ENCODE results near the gene FRMD7. TPM values are rescaled to one million over a fixed set of nuclear protein-coding genes. Genes with fewer than 3 reads are reported as not detected.

Gene FRMD7
- total and polyA plus RNA-seq, 7 donors = under 0.01 to 0.55 TPM; not detected in 5

DNA sequence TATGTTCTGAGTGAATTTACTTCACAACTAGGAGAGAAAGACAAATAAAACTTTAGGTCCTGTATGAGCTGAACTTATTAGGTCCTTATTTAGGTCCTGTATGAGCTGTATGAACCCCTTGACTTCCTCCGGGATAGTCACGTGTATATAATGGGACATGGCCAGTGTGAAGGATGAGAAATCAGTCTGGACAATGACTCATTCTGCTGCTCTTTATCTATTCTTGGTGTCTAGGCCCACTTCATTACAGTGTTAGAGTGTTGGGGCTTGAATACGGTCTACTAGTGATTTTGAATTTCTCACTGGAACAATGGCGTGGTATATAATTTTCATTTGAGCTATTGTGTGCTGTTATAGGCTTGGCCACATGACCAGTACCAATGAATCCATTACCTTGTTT is 82.9 kb downstream of the FRMD7 start:
- no peak for DNase-seq
- no peak overlapping the region for H3K27ac ChIP-seq
- TF ChIP-seq POLR2A (IDR thresholded peaks at IDR 0.05) = no peak
- no peak for TF ChIP-seq POLR2AphosphoS5 (IDR thresholded peaks at IDR 0.05)
- TF ChIP-seq, protein P1, sequence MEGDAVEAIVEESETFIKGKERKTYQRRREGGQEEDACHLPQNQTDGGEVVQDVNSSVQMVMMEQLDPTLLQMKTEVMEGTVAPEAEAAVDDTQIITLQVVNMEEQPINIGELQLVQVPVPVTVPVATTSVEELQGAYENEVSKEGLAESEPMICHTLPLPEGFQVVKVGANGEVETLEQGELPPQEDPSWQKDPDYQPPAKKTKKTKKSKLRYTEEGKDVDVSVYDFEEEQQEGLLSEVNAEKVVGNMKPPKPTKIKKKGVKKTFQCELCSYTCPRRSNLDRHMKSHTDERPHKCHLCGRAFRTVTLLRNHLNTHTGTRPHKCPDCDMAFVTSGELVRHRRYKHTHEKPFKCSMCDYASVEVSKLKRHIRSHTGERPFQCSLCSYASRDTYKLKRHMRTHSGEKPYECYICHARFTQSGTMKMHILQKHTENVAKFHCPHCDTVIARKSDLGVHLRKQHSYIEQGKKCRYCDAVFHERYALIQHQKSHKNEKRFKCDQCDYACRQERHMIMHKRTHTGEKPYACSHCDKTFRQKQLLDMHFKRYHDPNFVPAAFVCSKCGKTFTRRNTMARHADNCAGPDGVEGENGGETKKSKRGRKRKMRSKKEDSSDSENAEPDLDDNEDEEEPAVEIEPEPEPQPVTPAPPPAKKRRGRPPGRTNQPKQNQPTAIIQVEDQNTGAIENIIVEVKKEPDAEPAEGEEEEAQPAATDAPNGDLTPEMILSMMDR (IDR thresholded peaks at IDR 0.05) = no peak
- no peak for TF ChIP-seq EP300 (IDR thresholded peaks at IDR 0.05)
- no peaks in the 10 kb centered on the region for H3K27me3 ChIP-seq
- H3K9me3 ChIP-seq = no peaks in the 10 kb centered on the region
- intact Hi-C loops (cut with DNase I) = no loop called here
- H3K36me3 ChIP-seq = no peaks in the 10 kb centered on the region
- no peak overlapping the region for H3K4me3 ChIP-seq
- 91 to 94% methylated on average over 4 of the region's 4 CpGs for WGBS, 2 donors
- no peaks in the 10 kb centered on the region for H3K4me1 ChIP-seq

GRCh38 chrX:132043977-132044376 is 83.8 kb downstream of the FRMD7 start:
- Histone ChIP-seq H3K4me3 (no peak overlapping the region), H3K9me3 (no peaks in the 10 kb centered on the region), H3K27ac (no peak overlapping the region), H3K36me3 (no peaks in the 10 kb centered on the region), H3K4me1 (no peaks in the 10 kb centered on the region), H3K27me3 (no peaks in the 10 kb centered on the region)
- intact Hi-C loops (cut with DNase I) = no loop called here
- DNase-seq = no peak
- 90 to 95% methylated on average over 2 of the region's 2 CpGs for WGBS, 2 donors
- TF ChIP-seq, protein P1 (IDR thresholded peaks at IDR 0.05) = no peak
- TF ChIP-seq EP300 (IDR thresholded peaks at IDR 0.05) (no peak), POLR2A (IDR thresholded peaks at IDR 0.05) (no peak), POLR2AphosphoS5 (IDR thresholded peaks at IDR 0.05) (no peak)

- intact Hi-C loops (cut with DNase I) = no loop called here
- Histone ChIP-seq H3K4me3 (no peak overlapping the region), H3K4me1 (no peaks in the 10 kb centered on the region), H3K27me3 (no peaks in the 10 kb centered on the region), H3K9me3 (no peaks in the 10 kb centered on the region), H3K36me3 (no peaks in the 10 kb centered on the region), H3K27ac (no peak overlapping the region)
- DNase-seq = no peak
- TF ChIP-seq POLR2AphosphoS5 (IDR thresholded peaks at IDR 0.05) (no peak), EP300 (IDR thresholded peaks at IDR 0.05) (no peak), POLR2A (IDR thresholded peaks at IDR 0.05) (no peak)
- TF ChIP-seq, protein P1 (IDR thresholded peaks at IDR 0.05) = no peak
- 88 to 89% methylated on average over 4 of the region's 4 CpGs for WGBS, 2 donors
These were observed 86.8 kb downstream of the FRMD7 start for GRCh38 chrX:132041015-132041414.

GRCh38 chrX:132040066-132040465 is 87.8 kb downstream of the FRMD7 start:
- H3K4me3 ChIP-seq = no peak overlapping the region
- no peak overlapping the region for H3K27ac ChIP-seq
- H3K27me3 ChIP-seq = no peaks in the 10 kb centered on the region
- DNase-seq = no peak
- no peaks in the 10 kb centered on the region for H3K36me3 ChIP-seq
- no peaks in the 10 kb centered on the region for H3K4me1 ChIP-seq
- TF ChIP-seq POLR2AphosphoS5 (IDR thresholded peaks at IDR 0.05) = no peak
- no peak for TF ChIP-seq EP300 (IDR thresholded peaks at IDR 0.05)
- no peak for TF ChIP-seq POLR2A (IDR thresholded peaks at IDR 0.05)
- TF ChIP-seq, protein P1 (IDR thresholded peaks at IDR 0.05) = no peak
- WGBS, 2 donors = 95 to 96% methylated on average over 2 of the region's 2 CpGs
- no peaks in the 10 kb centered on the region for H3K9me3 ChIP-seq
- intact Hi-C loops (cut with DNase I) = no loop called here

DNA sequence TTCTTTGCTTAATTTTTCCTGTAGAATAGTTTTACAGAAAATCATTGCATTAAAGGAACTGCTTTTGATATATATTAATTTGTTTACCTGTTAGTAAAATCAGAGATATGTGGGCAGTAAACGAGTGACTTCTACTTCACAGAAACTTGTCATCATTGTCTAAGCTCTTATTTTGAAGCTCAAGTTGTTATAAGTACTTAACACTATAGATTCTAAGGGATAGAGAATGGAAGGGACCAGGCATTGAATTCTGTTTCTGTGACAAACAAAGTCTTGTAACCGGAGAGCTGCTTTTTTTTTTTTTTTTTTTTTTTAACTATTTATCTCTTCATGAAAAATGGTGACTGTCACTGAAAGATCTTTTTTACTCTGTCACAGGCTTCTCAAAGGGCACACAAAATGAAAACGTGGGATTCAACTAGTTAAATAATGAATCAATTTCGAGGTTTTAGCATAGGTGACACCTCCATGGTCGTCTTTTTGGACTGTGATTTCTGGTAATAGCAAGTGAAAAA is 90.3 kb downstream of the FRMD7 start:
- H3K9me3 ChIP-seq = no peaks in the 10 kb centered on the region
- no peaks in the 10 kb centered on the region for H3K4me1 ChIP-seq
- DNase-seq = no peak
- 78% methylated on average over 5 of the region's 5 CpGs for WGBS, 2 donors
- no peak overlapping the region for H3K4me3 ChIP-seq
- TF ChIP-seq EP300 (IDR thresholded peaks at IDR 0.05) (no peak), POLR2A (IDR thresholded peaks at IDR 0.05) (no peak), POLR2AphosphoS5 (IDR thresholded peaks at IDR 0.05) (no peak)
- TF ChIP-seq, protein P1 (IDR thresholded peaks at IDR 0.05) = no peak
- no peaks in the 10 kb centered on the region for H3K36me3 ChIP-seq
- H3K27me3 ChIP-seq = no peaks in the 10 kb centered on the region
- intact Hi-C loops (cut with DNase I) = no loop called here
- H3K27ac ChIP-seq = no peak overlapping the region

Data from sigmoid colon (tissue), 7 donors.